Gastrocnemius medialis (tissue), 4 donors: ENCODE measurements around the gene CTU1. TPM values are rescaled to one million over a fixed set of nuclear protein-coding genes. Genes with fewer than 3 reads are reported as not detected.

Experiments used
- ATAC-seq, 2 donors: fragments of 150-250 bp; one replicate each; pipeline ENCODE4 v1.9.1; 2016
- DNase-seq, 2 donors: peaks; one replicate each; pipeline ENCODE4 v3.0.0-alpha.2; 2019
- H3K27ac ChIP-seq, 4 donors: fragments of 200-600 bp; sonication (generic); 1 replicate in 1 of 4; 2 replicates in 3 of 4; pipeline ENCODE4 v1.5.1; 2016 to 2018; ENCODE audit warnings: mild to moderate bottlenecking in 2 of 4, moderate library complexity in 1 of 4
- H3K27me3 ChIP-seq, 3 donors: fragments of 200-600 bp; sonication (generic) in 2 of 3; 1 replicate in 1 of 3; 2 replicates in 2 of 3; pipeline versions ENCODE4 v1.5.1 to v1.6.0; 2016 to 2019; ENCODE audit warnings: mild to moderate bottlenecking in 1 of 3, moderate library complexity in 1 of 3
- H3K36me3 ChIP-seq, 2 donors: fragments of 200-600 bp; sonication (generic) in 1 of 2; one replicate each; pipeline ENCODE4 v1.5.1; 2017 to 2018
- H3K4me1 ChIP-seq, 2 donors: fragments of 200-600 bp; sonication (generic) in 1 of 2; one replicate each; pipeline ENCODE4 v1.5.1; 2016 to 2017; ENCODE audit warnings: mild to moderate bottlenecking in 2 of 2
- H3K4me3 ChIP-seq, 4 donors: fragments of 200-600 bp; sonication (generic) in 3 of 4; 1 replicate in 1 of 4; 2 replicates in 3 of 4; pipeline ENCODE4 v1.5.1; 2016 to 2019; ENCODE audit warnings: mild to moderate bottlenecking in 2 of 4
- H3K9me3 ChIP-seq, 3 donors: fragments of 200-600 bp; sonication (generic) in 2 of 3; 1 replicate in 1 of 3; 2 replicates in 2 of 3; pipeline ENCODE4 v1.5.1; 2016 to 2019
- CTCF ChIP-seq, 5 experiments: fragments of 450-650 bp in 3 of 5; fragments of 200-600 bp in 2 of 5; sonication (generic) in 2 of 5; IDR thresholded peaks in 4 of 5; conservative IDR thresholded peaks in 1 of 5; 1 replicate in 4 of 5; 2 replicates in 1 of 5; pipeline ENCODE4 v1.5.1; 2016 to 2019; ENCODE audit warnings: antibody characterized with exemption in 5 of 5, mild to moderate bottlenecking in 3 of 5, moderate library complexity in 3 of 5
- POLR2A ChIP-seq, 2 donors: fragments of 450-650 bp; IDR thresholded peaks; one replicate each; pipeline ENCODE4 v1.6.1; 2017; ENCODE audit warnings: antibody characterized with exemption in 2 of 2, mild to moderate bottlenecking in 2 of 2, moderate library complexity in 2 of 2
- in situ Hi-C, 4 donors: fragments of 200-750 bp; cut with MboI; loops; one replicate each; pipeline versions ENCODE4 v1.15.0 to v1.8.0; 2017; ENCODE audit warnings: low sequenced_read_pairs in 4 of 4
- intact Hi-C: fragments of 100-400 bp; cut with DNase I; formaldehyde crosslinking; loops from one replicate; pipeline ENCODE4 v1.15.1; 2023; ENCODE audit warnings: low total_unique reads
- total RNA-seq, 4 donors: library from RNA; depleted of rRNA; stranded (reverse); fragments of >200 nt; gene quantifications; one replicate each; pipeline versions ENCODE4 v1.1.0 to v1.2.3, GENCODE V29; 2016

Gene CTU1
- total RNA-seq, 4 donors from 2014 or later = 5.8 to 11.9 (median 9.3) TPM

GRCh38 chr19:51060336-51060735 lies 47.9 kb downstream of the CTU1 start:
- Histone ChIP-seq H3K36me3 (no peaks in the 10 kb centered on the region), H3K9me3 (no peaks in the 10 kb centered on the region), H3K4me3 (no peak overlapping the region), H3K27ac (no peak overlapping the region), H3K27me3 (peaks cover 4 to 15% (median 10%) of the 10 kb centered on the region in 3 donors), H3K4me1 (no peaks in the 10 kb centered on the region)
- ATAC-seq (no peak), DNase-seq (no peak)
- intact Hi-C loops = no loop called here
- in situ Hi-C loops = no loop called here
- no peak for TF ChIP-seq POLR2A (IDR thresholded peaks at IDR 0.05)
- no peak for TF ChIP-seq CTCF (IDR thresholded peaks at IDR 0.05 in 4 of 5, conservative IDR thresholded peaks at IDR 0.05 in 1 of 5)

GRCh38 chr19:51059715-51060114 lies 48.5 kb downstream of the CTU1 start:
- Histone ChIP-seq H3K4me3 (no peak overlapping the region), H3K4me1 (no peaks in the 10 kb centered on the region), H3K9me3 (no peaks in the 10 kb centered on the region), H3K36me3 (no peaks in the 10 kb centered on the region), H3K27me3 (peaks cover 3 to 9% (median 4%) of the 10 kb centered on the region in 3 donors), H3K27ac (no peak overlapping the region)
- no peak for DNase-seq
- no peak for ATAC-seq
- intact Hi-C loops = no loop called here
- TF ChIP-seq POLR2A (IDR thresholded peaks at IDR 0.05) = no peak
- TF ChIP-seq CTCF (IDR thresholded peaks at IDR 0.05 in 4 of 5, conservative IDR thresholded peaks at IDR 0.05 in 1 of 5) = no peak
- in situ Hi-C loops = no loop called here

- in situ Hi-C loops = no loop called here
- H3K4me3 ChIP-seq = no peak overlapping the region
- no peaks in the 10 kb centered on the region for H3K4me1 ChIP-seq
- no peak for DNase-seq
- no peak overlapping the region for H3K27ac ChIP-seq
- H3K36me3 ChIP-seq = no peaks in the 10 kb centered on the region
- intact Hi-C loops = no loop called here
- ATAC-seq = no peak
- no peak for TF ChIP-seq CTCF (IDR thresholded peaks at IDR 0.05 in 4 of 5, conservative IDR thresholded peaks at IDR 0.05 in 1 of 5)
- TF ChIP-seq POLR2A (IDR thresholded peaks at IDR 0.05) = no peak
- no peaks in the 10 kb centered on the region for H3K9me3 ChIP-seq
- no peaks in the 10 kb centered on the region for H3K27me3 ChIP-seq
Observed at GRCh38 chr19:51055866-51056265, 52.3 kb downstream of the CTU1 start.

Other genes starting within 250 kb of the CTU1 start
- gene KLK2, start 235.0 kb downstream of the CTU1 start, total RNA-seq = not detected
- gene KLK4, start 197.0 kb downstream of the CTU1 start, total RNA-seq = not detected
- gene KLK5, start 155.4 kb downstream of the CTU1 start, total RNA-seq = not detected
- not detected for gene KLK6, start 138.8 kb downstream of the CTU1 start, total RNA-seq
- not detected for gene KLK7, start 124.5 kb downstream of the CTU1 start, total RNA-seq
- gene KLK8, start 106.8 kb downstream of the CTU1 start, total RNA-seq = not detected
- gene KLK10, start 88.7 kb downstream of the CTU1 start, total RNA-seq = 1 to 10 TPM in 1 of 4 donors, not detected in 3; 1.6 TPM
- not detected for gene KLK11, start 81.8 kb downstream of the CTU1 start, total RNA-seq
- gene KLK12, start 73.4 kb downstream of the CTU1 start, total RNA-seq = not detected
- gene KLK13, start 43.3 kb downstream of the CTU1 start, total RNA-seq = not detected
- not detected for gene KLK14, start 25.5 kb downstream of the CTU1 start, total RNA-seq
- gene SIGLEC9, start 16.5 kb upstream of the CTU1 start, total RNA-seq = 1 to 10 TPM in 2 of 4 donors, under 1 TPM in 1, not detected in 1; 0.72 to 1.4 (median 1.0) TPM
- under 1 TPM in 3 of 4 donors, not detected in 1; 0.13 to 0.97 (median 0.23) TPM for gene SIGLEC7, start 33.9 kb upstream of the CTU1 start, total RNA-seq
- 1 to 10 TPM in 2 of 4 donors, under 1 TPM in 1, not detected in 1; 0.71 to 2.3 (median 2.1) TPM for gene CD33, start 116.7 kb upstream of the CTU1 start, total RNA-seq
- not detected for gene SIGLECL1, start 142.7 kb upstream of the CTU1 start, total RNA-seq
- gene IGLON5, start 203.2 kb upstream of the CTU1 start, total RNA-seq = not detected
- gene VSIG10L, start 233.7 kb upstream of the CTU1 start, total RNA-seq = under 1 TPM; 0.20 to 0.75 (median 0.34) TPM